ENCODE results near the gene ELF1. TPM values are rescaled to one million over a fixed set of nuclear protein-coding genes. Genes with fewer than 3 reads are reported as not detected.

Gene ELF1
- total and polyA plus RNA-seq, 2 donors (not counting 3 experiments of a cell fraction or from before 2014, with no cell fraction given): 31.8 to 61.2 TPM

- intact Hi-C loops (cut with micrococcal nuclease): loop anchor here (1.0 to 10.0 kb wide), 3 partner anchors 35 to 151 kb away; partner anchors contain the start of genes ELF1 and KBTBD6
- Histone ChIP-seq H4K20me1 (replicated peaks; ENCODE audit: control insufficient read depth, extremely low read depth, insufficient read depth, low read length) (no peaks in the 10 kb centered on the region), H3K79me2 (ENCODE audit: control insufficient read depth, insufficient read depth, low read length) (peaks cover 67% of the 10 kb centered on the region), H3K36me3 (ENCODE audit: control insufficient read depth in 2 of 2, extremely low read depth in 1 of 2, insufficient read depth in 2 of 2, low read length in 2 of 2) (no peaks in the 10 kb centered on the region), H2AFZ (ENCODE audit: low read depth, low read length) (peak overlapping the region; percentile 7), H3K9me3 (replicated peaks; ENCODE audit: control insufficient read depth, insufficient read depth, low read length) (no peaks in the 10 kb centered on the region), H3K9me1 (replicated peaks; ENCODE audit: control insufficient read depth, extremely low read depth, insufficient read depth, low read length) (no peaks in the 10 kb centered on the region), H3K4me3 (replicated peaks in 1 of 3; ENCODE audit: insufficient read depth in 1 of 3, low read depth in 1 of 3, low read length in 3 of 3) (peak overlapping the region in 1 of 3 experiments; percentile 97), H3K4me2 (ENCODE audit: insufficient read depth, low read length) (peak overlapping the region; percentile 100), H3K27ac (ENCODE audit: insufficient read depth, low read depth, low read length) (peak overlapping the region; percentile 99), H3K4me1 (ENCODE audit: control insufficient read depth, extremely low read depth, insufficient read depth, low read length) (peaks cover 60% of the 10 kb centered on the region), H3K9ac (replicated peaks; ENCODE audit: extremely low read depth, insufficient read depth, low read length) (peak overlapping the region; percentile 100), H3K27me3 (ENCODE audit: control insufficient read depth in 2 of 2, insufficient read depth in 2 of 2, low read length in 2 of 2) (no peaks in the 10 kb centered on the region)
- ChIA-PET POLR2A (no interaction called here), CTCF (interaction anchor here (0.8 to 1.8 kb wide), 4 partner anchors 9 to 70 kb away, joined by 3 to 4 read pairs (median 4); no protein-coding TSS in a partner anchor)
- BruUV-seq (replicated peaks): no TSS peak
- dilution Hi-C loops (cut with MboI; ENCODE audit: extremely low pct_ligation_motif_present, low sequenced_read_pairs): no loop called here
- DNase-seq (ENCODE audit: low read depth, low spot score): peak; percentile 58
- FAIRE-seq: no peak
- TF ChIP-seq JUN (IDR thresholded peaks at IDR 0.05; ENCODE audit: borderline replicate concordance, insufficient read depth, insufficient read length, low read depth) (no peak), MYC (IDR thresholded peaks at IDR 0.05; ENCODE audit: low read depth, low read length) (no peak), EZH2 (IDR thresholded peaks at IDR 0.05; ENCODE audit: borderline replicate concordance, low read depth, low read length, severe bottlenecking) (no peak), FOS (IDR thresholded peaks at IDR 0.05; ENCODE audit: borderline replicate concordance, insufficient read depth, low read length) (no peak), POLR2AphosphoS5 (IDR thresholded peaks at IDR 0.05; ENCODE audit: insufficient read depth, low read depth, low read length) (no peak), POLR2A (IDR thresholded peaks at IDR 0.05; ENCODE audit: low read depth, low read length) (no peak), GATA2 (IDR thresholded peaks at IDR 0.05; ENCODE audit: insufficient read depth, insufficient read length, low read depth, low read length) (no peak)
- TF ChIP-seq, protein P1, sequence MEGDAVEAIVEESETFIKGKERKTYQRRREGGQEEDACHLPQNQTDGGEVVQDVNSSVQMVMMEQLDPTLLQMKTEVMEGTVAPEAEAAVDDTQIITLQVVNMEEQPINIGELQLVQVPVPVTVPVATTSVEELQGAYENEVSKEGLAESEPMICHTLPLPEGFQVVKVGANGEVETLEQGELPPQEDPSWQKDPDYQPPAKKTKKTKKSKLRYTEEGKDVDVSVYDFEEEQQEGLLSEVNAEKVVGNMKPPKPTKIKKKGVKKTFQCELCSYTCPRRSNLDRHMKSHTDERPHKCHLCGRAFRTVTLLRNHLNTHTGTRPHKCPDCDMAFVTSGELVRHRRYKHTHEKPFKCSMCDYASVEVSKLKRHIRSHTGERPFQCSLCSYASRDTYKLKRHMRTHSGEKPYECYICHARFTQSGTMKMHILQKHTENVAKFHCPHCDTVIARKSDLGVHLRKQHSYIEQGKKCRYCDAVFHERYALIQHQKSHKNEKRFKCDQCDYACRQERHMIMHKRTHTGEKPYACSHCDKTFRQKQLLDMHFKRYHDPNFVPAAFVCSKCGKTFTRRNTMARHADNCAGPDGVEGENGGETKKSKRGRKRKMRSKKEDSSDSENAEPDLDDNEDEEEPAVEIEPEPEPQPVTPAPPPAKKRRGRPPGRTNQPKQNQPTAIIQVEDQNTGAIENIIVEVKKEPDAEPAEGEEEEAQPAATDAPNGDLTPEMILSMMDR (IDR thresholded peaks at IDR 0.05; ENCODE audit: extremely low read depth in 1 of 2, insufficient read depth in 1 of 2, low read depth in 1 of 2, low read length in 2 of 2): no peak
- TF ChIP-seq, protein P2, sequence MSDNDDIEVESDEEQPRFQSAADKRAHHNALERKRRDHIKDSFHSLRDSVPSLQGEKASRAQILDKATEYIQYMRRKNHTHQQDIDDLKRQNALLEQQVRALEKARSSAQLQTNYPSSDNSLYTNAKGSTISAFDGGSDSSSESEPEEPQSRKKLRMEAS (IDR thresholded peaks at IDR 0.05; ENCODE audit: insufficient read depth, insufficient read length): no peak
These were observed 35.1 kb downstream of the ELF1 start for GRCh38 chr13:40983725-40984667.
